PFSK-1 (cell line): Measurements from ENCODE around the gene CCNG2.

ENCODE experiments used
- FOXP2 ChIP-seq: optimal IDR thresholded peaks from 2 replicates; pipeline ENCODE3; 2011; ENCODE audit warnings: borderline replicate concordance, control low read depth, inconsistent platforms; ENCODE audit not compliant: insufficient read depth; ENCODE audit errors: extremely low read length, extremely low read depth
- POLR2AphosphoS5 ChIP-seq: IDR thresholded peaks from 2 replicates; pipeline ENCODE4 v1.6.1; 2012; ENCODE audit warnings: low read depth, mild to moderate bottlenecking, control low read depth, low read length, moderate library complexity
- SIN3A ChIP-seq: IDR thresholded peaks from 2 replicates; pipeline ENCODE4 v1.6.1; 2012; ENCODE audit warnings: mild to moderate bottlenecking, low read length, moderate library complexity, borderline replicate concordance; ENCODE audit not compliant: insufficient read depth
- TAF1 ChIP-seq: IDR thresholded peaks from 2 replicates; pipeline ENCODE4 v1.6.1; 2012; ENCODE audit warnings: low read length, control low read depth, borderline replicate concordance; ENCODE audit not compliant: insufficient read depth
- TF ChIP-seq, protein P1 (sequence below), 2 experiments: IDR thresholded peaks; 2 replicates each; pipeline versions ENCODE4 v1.6.1 to v1.8.0; 2011 to 2012; ENCODE audit warnings: low read depth in 2 of 2, low read length in 2 of 2, control low read depth in 1 of 2, inconsistent platforms in 1 of 2, mild to moderate bottlenecking in 1 of 2, moderate library complexity in 1 of 2; ENCODE audit not compliant: insufficient read depth in 1 of 2

Gene CCNG2

GRCh38 chr4:77156533-77156911 lies 485 bp upstream of the CCNG2 start:
- 0 out of 2 replicates have a peak, but pooled peaks have one; percentile 26 for TF ChIP-seq POLR2AphosphoS5
- TF ChIP-seq FOXP2: no peak
- TF ChIP-seq, protein P1, sequence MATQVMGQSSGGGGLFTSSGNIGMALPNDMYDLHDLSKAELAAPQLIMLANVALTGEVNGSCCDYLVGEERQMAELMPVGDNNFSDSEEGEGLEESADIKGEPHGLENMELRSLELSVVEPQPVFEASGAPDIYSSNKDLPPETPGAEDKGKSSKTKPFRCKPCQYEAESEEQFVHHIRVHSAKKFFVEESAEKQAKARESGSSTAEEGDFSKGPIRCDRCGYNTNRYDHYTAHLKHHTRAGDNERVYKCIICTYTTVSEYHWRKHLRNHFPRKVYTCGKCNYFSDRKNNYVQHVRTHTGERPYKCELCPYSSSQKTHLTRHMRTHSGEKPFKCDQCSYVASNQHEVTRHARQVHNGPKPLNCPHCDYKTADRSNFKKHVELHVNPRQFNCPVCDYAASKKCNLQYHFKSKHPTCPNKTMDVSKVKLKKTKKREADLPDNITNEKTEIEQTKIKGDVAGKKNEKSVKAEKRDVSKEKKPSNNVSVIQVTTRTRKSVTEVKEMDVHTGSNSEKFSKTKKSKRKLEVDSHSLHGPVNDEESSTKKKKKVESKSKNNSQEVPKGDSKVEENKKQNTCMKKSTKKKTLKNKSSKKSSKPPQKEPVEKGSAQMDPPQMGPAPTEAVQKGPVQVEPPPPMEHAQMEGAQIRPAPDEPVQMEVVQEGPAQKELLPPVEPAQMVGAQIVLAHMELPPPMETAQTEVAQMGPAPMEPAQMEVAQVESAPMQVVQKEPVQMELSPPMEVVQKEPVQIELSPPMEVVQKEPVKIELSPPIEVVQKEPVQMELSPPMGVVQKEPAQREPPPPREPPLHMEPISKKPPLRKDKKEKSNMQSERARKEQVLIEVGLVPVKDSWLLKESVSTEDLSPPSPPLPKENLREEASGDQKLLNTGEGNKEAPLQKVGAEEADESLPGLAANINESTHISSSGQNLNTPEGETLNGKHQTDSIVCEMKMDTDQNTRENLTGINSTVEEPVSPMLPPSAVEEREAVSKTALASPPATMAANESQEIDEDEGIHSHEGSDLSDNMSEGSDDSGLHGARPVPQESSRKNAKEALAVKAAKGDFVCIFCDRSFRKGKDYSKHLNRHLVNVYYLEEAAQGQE (IDR thresholded peaks at IDR 0.05; ENCODE audit: insufficient read depth in 1 of 2, low read depth in 2 of 2, low read length in 2 of 2): no peak
- no peak for TF ChIP-seq SIN3A
- no peak for TF ChIP-seq TAF1

- TF ChIP-seq, protein P1 (IDR thresholded peaks at IDR 0.05; ENCODE audit: insufficient read depth in 1 of 2, low read depth in 2 of 2, low read length in 2 of 2): no peak
- peak; percentile 22; the same call in 1 of the 2 replicates for TF ChIP-seq SIN3A
- TF ChIP-seq POLR2AphosphoS5: no peak
- TF ChIP-seq TAF1: no peak
- TF ChIP-seq FOXP2: peak; percentile 56
Measured at GRCh38 chr4:77157859-77158486, 966 bp downstream of the CCNG2 start.

DNA sequence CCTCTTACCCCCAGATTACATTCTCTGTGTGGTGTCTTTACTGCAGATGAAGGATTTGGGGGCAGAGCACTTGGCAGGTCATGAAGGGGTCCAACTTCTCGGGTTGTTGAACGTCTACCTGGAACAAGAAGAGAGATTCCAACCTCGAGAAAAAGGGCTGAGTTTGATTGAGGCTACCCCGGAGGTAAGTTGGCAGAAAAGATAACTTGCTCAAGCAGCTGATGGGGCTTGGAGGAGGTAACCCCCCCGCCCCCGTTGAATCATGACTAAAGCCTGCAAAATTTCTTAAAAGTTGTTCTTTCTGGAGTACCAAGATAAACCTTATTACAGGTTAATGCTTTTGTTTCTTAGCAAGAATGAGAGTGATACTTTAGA lies 1.5 kb downstream of the CCNG2 start:
- TF ChIP-seq TAF1 (no peak), FOXP2 (no peak), POLR2AphosphoS5 (no peak), SIN3A (no peak)

- TF ChIP-seq, protein P1 (IDR thresholded peaks at IDR 0.05; ENCODE audit: insufficient read depth in 1 of 2, low read depth in 2 of 2, low read length in 2 of 2): no peak
- TF ChIP-seq SIN3A (no peak), TAF1 (no peak), POLR2AphosphoS5 (no peak), FOXP2 (no peak)
Measured at GRCh38 chr4:77159806-77160205, 2.8 kb downstream of the CCNG2 start.

DNA sequence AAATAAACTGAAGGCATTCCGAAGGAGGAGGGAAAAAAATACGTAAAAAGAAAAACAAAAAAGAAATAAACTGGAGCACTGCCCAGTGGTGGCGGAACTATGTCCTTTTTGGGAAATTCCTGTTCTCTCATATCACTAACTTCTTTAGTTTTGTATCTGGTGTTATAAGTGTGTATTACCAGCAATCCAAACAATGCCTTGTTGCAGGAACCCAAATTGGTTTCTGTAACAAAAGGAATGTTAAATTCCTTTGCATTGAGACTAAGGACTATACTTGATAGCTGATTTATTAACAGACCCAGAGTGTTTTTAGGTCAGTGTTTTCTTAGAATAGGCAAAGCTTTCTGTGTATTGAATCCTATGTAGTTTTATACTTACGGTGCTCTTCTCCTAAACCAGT lies 6.6 kb downstream of the CCNG2 start:
- TF ChIP-seq SIN3A (no peak), TAF1 (no peak), FOXP2 (no peak), POLR2AphosphoS5 (no peak)
- TF ChIP-seq, protein P1 (IDR thresholded peaks at IDR 0.05; ENCODE audit: insufficient read depth in 1 of 2, low read depth in 2 of 2, low read length in 2 of 2): no peak
